ENCODE results near the gene GCHFR.

DNA sequence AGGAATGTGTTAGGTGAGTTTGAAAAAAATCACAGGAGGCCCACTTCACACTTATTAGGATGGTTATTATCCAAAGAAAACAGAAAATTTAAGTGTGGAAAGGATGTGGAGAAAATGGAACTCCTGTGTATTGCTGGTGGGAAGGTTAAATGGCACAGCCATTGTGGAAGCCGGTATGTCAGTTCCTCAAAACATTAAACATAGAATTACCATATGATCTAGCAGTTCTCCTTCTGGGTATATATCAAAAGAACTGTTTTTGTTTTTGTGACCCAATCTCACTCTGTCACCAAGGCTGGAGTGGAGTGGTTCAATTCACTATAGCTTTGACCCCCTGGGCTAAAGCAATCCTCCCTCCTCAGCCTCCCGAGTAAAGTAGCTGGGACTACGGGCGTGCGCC is 32.6 kb downstream of the GCHFR start:
- TF ChIP-seq CTCF (conservative IDR thresholded peaks at IDR 0.05; ENCODE audit: low read depth, low read length) (no peak), RFX5 (IDR thresholded peaks at IDR 0.05; ENCODE audit: low read depth, low read length) (no peak), POLR2A (IDR thresholded peaks at IDR 0.05; ENCODE audit: low read depth, low read length) (no peak), USF2 (IDR thresholded peaks at IDR 0.05; ENCODE audit: low read depth, low read length) (no peak), FOS (IDR thresholded peaks at IDR 0.05; ENCODE audit: low read depth, low read length) (no peak), RCOR1 (IDR thresholded peaks at IDR 0.05; ENCODE audit: insufficient replicate concordance, low read length) (no peak), MXI1 (IDR thresholded peaks at IDR 0.05; ENCODE audit: borderline replicate concordance, low read depth, low read length) (no peak), SMC3 (IDR thresholded peaks at IDR 0.05; ENCODE audit: low read depth, low read length) (no peak), MAFK (IDR thresholded peaks at IDR 0.05; ENCODE audit: low read depth, low read length) (no peak), ELK1 (IDR thresholded peaks at IDR 0.05; ENCODE audit: borderline replicate concordance, low read depth, low read length) (no peak)

Measured in IMR-90 (cell line).